Measurements from ENCODE around the gene LYST.

LYST gene

DNA sequence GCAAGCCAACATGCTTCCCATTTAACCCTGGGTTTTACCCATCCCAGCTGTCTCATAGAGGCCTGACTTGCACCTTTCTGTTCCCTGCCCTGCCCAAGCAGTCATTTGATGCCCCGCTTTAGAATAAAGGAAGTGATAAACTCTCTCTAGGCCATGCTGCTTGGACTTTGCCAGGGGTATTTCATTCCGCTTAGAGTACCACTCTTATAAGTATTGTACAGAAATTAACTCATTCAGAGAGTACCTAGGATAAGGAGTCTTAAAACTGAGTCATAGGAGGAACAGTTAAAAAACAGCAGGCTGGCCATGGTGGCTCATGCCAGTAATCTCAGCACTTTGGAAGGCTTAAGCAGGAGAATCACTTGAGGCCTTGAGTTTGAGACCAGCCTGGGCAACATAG is 21.0 kb upstream of the LYST start:
- DNase-seq (ENCODE audit: extremely low spot score): no peak
- CTCF ChIA-PET: interaction anchor here (1.2 kb wide), 1 partner anchor 84 kb away, joined by 3 read pairs; no protein-coding TSS in a partner anchor
- TF ChIP-seq ELF4 (IDR thresholded peaks at IDR 0.05): no peak
- TF ChIP-seq ZNF384 (IDR thresholded peaks at IDR 0.05): no peak
- TF ChIP-seq, protein P1, sequence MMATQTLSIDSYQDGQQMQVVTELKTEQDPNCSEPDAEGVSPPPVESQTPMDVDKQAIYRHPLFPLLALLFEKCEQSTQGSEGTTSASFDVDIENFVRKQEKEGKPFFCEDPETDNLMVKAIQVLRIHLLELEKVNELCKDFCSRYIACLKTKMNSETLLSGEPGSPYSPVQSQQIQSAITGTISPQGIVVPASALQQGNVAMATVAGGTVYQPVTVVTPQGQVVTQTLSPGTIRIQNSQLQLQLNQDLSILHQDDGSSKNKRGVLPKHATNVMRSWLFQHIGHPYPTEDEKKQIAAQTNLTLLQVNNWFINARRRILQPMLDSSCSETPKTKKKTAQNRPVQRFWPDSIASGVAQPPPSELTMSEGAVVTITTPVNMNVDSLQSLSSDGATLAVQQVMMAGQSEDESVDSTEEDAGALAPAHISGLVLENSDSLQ (IDR thresholded peaks at IDR 0.05): no peak
- no peak for TF ChIP-seq FOXK2 (IDR thresholded peaks at IDR 0.05)
- TF ChIP-seq HDGF (IDR thresholded peaks at IDR 0.05; ENCODE audit: borderline replicate concordance): no peak
- no peak for TF ChIP-seq FOXM1 (IDR thresholded peaks at IDR 0.05; ENCODE audit: borderline replicate concordance)
- no peak for TF ChIP-seq BHLHE40 (IDR thresholded peaks at IDR 0.05; ENCODE audit: borderline replicate concordance)
- POLR2A ChIA-PET: no interaction called here

DNA sequence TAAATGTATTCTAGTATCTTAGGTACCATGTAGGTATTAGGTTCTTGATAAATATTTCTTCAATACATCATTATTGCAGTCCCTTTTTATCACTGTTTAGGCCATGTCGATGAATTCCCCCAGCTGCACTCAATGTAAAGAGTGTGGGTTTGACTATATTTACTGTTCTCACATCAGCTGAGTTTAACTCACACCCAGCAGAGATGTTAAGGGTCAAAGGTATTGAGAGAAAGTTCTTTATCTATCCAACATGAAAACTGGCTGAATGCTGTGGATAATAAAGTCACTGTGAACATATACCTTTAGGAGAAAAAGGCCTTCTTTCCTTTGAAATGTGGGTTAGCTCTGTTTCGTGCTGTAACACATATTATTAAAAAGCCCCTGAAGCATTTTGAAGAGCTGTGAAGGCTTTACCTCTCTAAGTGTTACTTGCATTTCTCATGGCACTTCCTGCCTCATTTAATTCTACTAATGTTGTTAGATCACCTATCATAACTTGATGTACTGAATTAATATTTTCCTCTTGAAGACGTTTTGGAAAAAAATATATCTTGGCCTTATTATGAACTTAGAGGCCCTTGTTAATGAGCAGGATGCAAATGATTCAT is 19.1 kb upstream of the LYST start:
- ChIA-PET POLR2A (no interaction called here), CTCF (no interaction called here)
- DNase-seq (ENCODE audit: extremely low spot score): no peak
- TF ChIP-seq FOXM1 (IDR thresholded peaks at IDR 0.05; ENCODE audit: borderline replicate concordance) (no peak), HDGF (IDR thresholded peaks at IDR 0.05; ENCODE audit: borderline replicate concordance) (no peak), L3MBTL2 (conservative IDR thresholded peaks at IDR 0.05) (no peak), SUZ12 (IDR thresholded peaks at IDR 0.05) (no peak), SP1 (IDR thresholded peaks at IDR 0.05) (no peak), ARNT (IDR thresholded peaks at IDR 0.05) (no peak), BHLHE40 (IDR thresholded peaks at IDR 0.05; ENCODE audit: borderline replicate concordance) (no peak), LEF1 (IDR thresholded peaks at IDR 0.05; ENCODE audit: borderline replicate concordance) (no peak), FOXK2 (IDR thresholded peaks at IDR 0.05) (no peak), NFRKB (IDR thresholded peaks at IDR 0.05) (no peak), TARDBP (IDR thresholded peaks at IDR 0.05) (no peak), ELF4 (IDR thresholded peaks at IDR 0.05) (no peak), FOXA1 (IDR thresholded peaks at IDR 0.05) (no peak), CTBP1 (IDR thresholded peaks at IDR 0.05; ENCODE audit: borderline replicate concordance) (no peak), ZNF384 (IDR thresholded peaks at IDR 0.05) (no peak)
- TF ChIP-seq, protein P1 (IDR thresholded peaks at IDR 0.05): no peak

DNA sequence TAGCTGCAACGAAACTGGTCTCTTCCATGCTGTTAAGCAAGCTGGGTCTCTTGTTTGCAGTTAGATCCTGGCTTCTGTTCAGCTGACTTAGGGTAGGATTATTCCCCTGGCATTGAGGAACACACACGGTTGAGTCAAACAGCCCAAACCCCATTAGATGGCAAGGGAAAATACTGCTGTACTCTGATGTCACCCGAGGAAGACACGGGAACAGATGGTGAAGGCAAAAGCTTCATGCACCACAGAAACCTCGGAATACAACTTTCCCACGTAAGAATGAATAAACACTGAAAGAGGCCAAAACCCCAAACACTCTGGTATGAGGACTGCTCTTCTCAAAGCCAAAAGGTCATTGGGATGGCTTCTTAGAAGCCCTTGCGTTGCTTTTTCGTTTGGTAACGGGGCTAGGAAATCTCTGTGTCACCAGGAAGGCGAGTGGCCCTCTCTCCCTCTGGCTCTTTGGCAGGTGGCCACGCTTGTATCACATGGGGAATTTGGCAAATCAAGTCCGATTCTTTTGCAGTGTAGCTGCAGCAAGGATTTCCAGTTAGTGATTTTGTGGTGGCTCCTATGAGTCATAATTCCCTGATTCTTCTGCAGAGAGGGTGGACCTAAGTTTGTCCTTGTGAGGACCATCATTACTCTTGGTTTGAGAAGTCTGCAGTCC is 16.7 kb upstream of the LYST start:
- CTCF ChIA-PET: interaction anchor here (1.7 kb wide), 1 partner anchor 88 kb away, joined by 3 read pairs; no protein-coding TSS in a partner anchor
- TF ChIP-seq SP1 (IDR thresholded peaks at IDR 0.05): no peak
- TF ChIP-seq ARNT (IDR thresholded peaks at IDR 0.05): no peak
- no peak for TF ChIP-seq TARDBP (IDR thresholded peaks at IDR 0.05)
- TF ChIP-seq LEF1 (IDR thresholded peaks at IDR 0.05; ENCODE audit: borderline replicate concordance): no peak
- no peak for TF ChIP-seq FOXM1 (IDR thresholded peaks at IDR 0.05; ENCODE audit: borderline replicate concordance)
- no peak for TF ChIP-seq ZNF384 (IDR thresholded peaks at IDR 0.05)
- no peak for TF ChIP-seq L3MBTL2 (conservative IDR thresholded peaks at IDR 0.05)
- TF ChIP-seq FOXK2 (IDR thresholded peaks at IDR 0.05): no peak
- TF ChIP-seq, protein P1 (IDR thresholded peaks at IDR 0.05): no peak
- no peak for TF ChIP-seq HDGF (IDR thresholded peaks at IDR 0.05; ENCODE audit: borderline replicate concordance)
- no peak for TF ChIP-seq BHLHE40 (IDR thresholded peaks at IDR 0.05; ENCODE audit: borderline replicate concordance)
- no peak for TF ChIP-seq NFRKB (IDR thresholded peaks at IDR 0.05)
- no peak for TF ChIP-seq CTBP1 (IDR thresholded peaks at IDR 0.05; ENCODE audit: borderline replicate concordance)
- no peak for TF ChIP-seq SUZ12 (IDR thresholded peaks at IDR 0.05)
- TF ChIP-seq ELF4 (IDR thresholded peaks at IDR 0.05): no peak
- TF ChIP-seq FOXA1 (IDR thresholded peaks at IDR 0.05): no peak
- POLR2A ChIA-PET: interaction anchor here (0.7 to 1.1 kb wide), 2 partner anchors 16 to 17 kb away, joined by 3 read pairs; partner anchors contain the start of gene LYST
- DNase-seq (ENCODE audit: extremely low spot score): no peak

DNA sequence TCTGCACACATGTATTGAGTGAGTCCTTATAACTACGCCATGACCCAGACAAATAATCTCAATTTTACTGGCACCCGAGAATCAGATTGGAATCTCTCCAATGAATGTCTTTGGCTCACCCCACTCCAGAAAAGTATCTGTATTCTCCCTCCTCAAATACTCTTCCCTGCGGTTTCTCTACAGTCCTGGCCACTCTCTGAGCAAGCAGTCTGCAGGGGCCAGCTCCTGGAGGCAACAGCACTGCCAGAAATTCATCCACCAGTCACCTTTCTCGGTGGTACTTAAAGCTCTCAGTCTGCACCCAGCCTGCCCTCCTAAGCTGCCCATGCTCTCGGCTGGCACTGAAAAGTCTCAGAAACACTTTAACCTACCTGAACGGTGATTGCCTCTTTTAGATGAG is 16.1 kb upstream of the LYST start:
- no peak for DNase-seq (ENCODE audit: extremely low spot score)
- POLR2A ChIA-PET: interaction anchor here (1.0 kb wide), 1 partner anchor 15 kb away, joined by 4 read pairs; no protein-coding TSS in a partner anchor
- TF ChIP-seq TARDBP (IDR thresholded peaks at IDR 0.05): no peak
- TF ChIP-seq BHLHE40 (IDR thresholded peaks at IDR 0.05; ENCODE audit: borderline replicate concordance): no peak
- no peak for TF ChIP-seq CTBP1 (IDR thresholded peaks at IDR 0.05; ENCODE audit: borderline replicate concordance)
- TF ChIP-seq FOXA1 (IDR thresholded peaks at IDR 0.05): no peak
- no peak for TF ChIP-seq LEF1 (IDR thresholded peaks at IDR 0.05; ENCODE audit: borderline replicate concordance)
- no peak for TF ChIP-seq HDGF (IDR thresholded peaks at IDR 0.05; ENCODE audit: borderline replicate concordance)
- TF ChIP-seq FOXK2 (IDR thresholded peaks at IDR 0.05): no peak
- CTCF ChIA-PET: interaction anchor here (1.7 kb wide), 1 partner anchor 89 kb away, joined by 3 read pairs; no protein-coding TSS in a partner anchor

DNA sequence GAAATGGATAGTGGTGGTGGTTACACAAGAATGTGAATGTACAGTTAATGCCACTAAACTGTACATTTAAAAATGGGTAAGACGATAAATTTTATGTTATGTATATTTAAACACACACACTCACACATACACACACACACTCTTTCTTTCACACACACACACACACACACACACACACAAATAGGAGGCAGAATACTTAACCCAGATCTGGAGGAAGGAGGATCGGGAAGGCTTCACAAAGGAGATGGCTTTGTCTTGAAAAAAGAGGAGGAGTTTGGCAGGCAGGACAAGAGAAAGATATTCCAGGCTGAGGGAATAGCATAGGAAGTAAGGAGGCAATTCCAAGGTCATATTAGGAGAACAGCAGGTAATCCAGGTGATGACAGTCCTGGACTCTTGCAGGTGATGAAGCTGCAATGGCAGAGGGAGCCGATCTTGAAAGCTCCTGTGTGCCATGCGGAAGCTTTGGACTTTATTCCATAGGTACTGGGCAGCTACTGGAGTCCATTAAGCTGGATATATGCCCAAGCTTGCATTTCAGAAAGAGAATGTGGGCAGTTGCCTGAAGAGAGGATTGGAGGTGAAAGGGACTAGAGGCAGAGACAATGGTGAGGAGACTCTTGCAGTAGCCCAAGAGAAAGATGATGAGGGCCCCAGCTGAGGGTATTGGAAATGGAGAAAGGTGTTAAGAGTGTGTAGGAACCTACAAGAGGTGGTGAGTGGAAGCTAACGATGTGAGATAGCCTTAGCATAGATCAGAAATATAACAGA is 15.4 kb upstream of the LYST start:
- ChIA-PET POLR2A (interaction anchor here (1.0 kb wide), 1 partner anchor 15 kb away, joined by 4 read pairs; no protein-coding TSS in a partner anchor), CTCF (interaction anchor here (1.7 kb wide), 1 partner anchor 90 kb away, joined by 3 read pairs; no protein-coding TSS in a partner anchor)
- TF ChIP-seq, protein P1 (IDR thresholded peaks at IDR 0.05): no peak
- TF ChIP-seq SUZ12 (IDR thresholded peaks at IDR 0.05): no peak
- TF ChIP-seq NFRKB (IDR thresholded peaks at IDR 0.05): no peak
- TF ChIP-seq CTBP1 (IDR thresholded peaks at IDR 0.05; ENCODE audit: borderline replicate concordance): no peak
- no peak for TF ChIP-seq ARNT (IDR thresholded peaks at IDR 0.05)
- no peak for TF ChIP-seq ELF4 (IDR thresholded peaks at IDR 0.05)
- TF ChIP-seq BHLHE40 (IDR thresholded peaks at IDR 0.05; ENCODE audit: borderline replicate concordance): no peak
- no peak for TF ChIP-seq ZNF384 (IDR thresholded peaks at IDR 0.05)
- TF ChIP-seq FOXK2 (IDR thresholded peaks at IDR 0.05): no peak
- no peak for TF ChIP-seq FOXA1 (IDR thresholded peaks at IDR 0.05)
- no peak for TF ChIP-seq TARDBP (IDR thresholded peaks at IDR 0.05)
- TF ChIP-seq HDGF (IDR thresholded peaks at IDR 0.05; ENCODE audit: borderline replicate concordance): no peak
- no peak for TF ChIP-seq L3MBTL2 (conservative IDR thresholded peaks at IDR 0.05)
- TF ChIP-seq SP1 (IDR thresholded peaks at IDR 0.05): no peak
- TF ChIP-seq LEF1 (IDR thresholded peaks at IDR 0.05; ENCODE audit: borderline replicate concordance): no peak
- no peak for TF ChIP-seq FOXM1 (IDR thresholded peaks at IDR 0.05; ENCODE audit: borderline replicate concordance)
- no peak for DNase-seq (ENCODE audit: extremely low spot score)
